DND-41 (cell line): ENCODE measurements around the gene TF.

ENCODE experiments used
- ATAC-seq: fragments of 200-7000 bp; cut with Tn5 transposase; 3 replicates; pipeline ENCODE4 v1.9.1; 2021; ENCODE audit warnings: low read depth; ENCODE audit not compliant: insufficient read depth
- DNase-seq: peaks from one replicate; pipeline ENCODE4 v3.0.0-alpha.2; 2020
- H2AFZ ChIP-seq: 2 replicates; pipeline ENCODE4 v1.6.0; 2012; ENCODE audit warnings: low read depth, low read length
- H3K27ac ChIP-seq: 2 replicates; pipeline ENCODE4 v1.5.1; 2012; ENCODE audit warnings: low read length, inconsistent platforms
- H3K27me3 ChIP-seq: fragments of 200-600 bp; sonication (generic); 2 replicates; pipeline ENCODE4 v1.6.0; 2012; ENCODE audit warnings: low read length, mild to moderate bottlenecking, inconsistent platforms; ENCODE audit not compliant: insufficient read depth, poor library complexity
- H3K36me3 ChIP-seq: 2 replicates; pipeline ENCODE4 v1.5.1; 2012; ENCODE audit warnings: low read length, inconsistent platforms; ENCODE audit not compliant: insufficient read depth
- H3K4me1 ChIP-seq: 2 replicates; pipeline ENCODE4 v1.5.1; 2012; ENCODE audit warnings: mild to moderate bottlenecking, low read length; ENCODE audit not compliant: insufficient read depth
- H3K4me2 ChIP-seq: 2 replicates; pipeline ENCODE4 v1.6.0; 2012; ENCODE audit warnings: mild to moderate bottlenecking, moderate library complexity, low read length, inconsistent platforms; ENCODE audit not compliant: insufficient read depth
- H3K4me3 ChIP-seq, 2 experiments: fragments of 200-600 bp in 1 of 2; shearing (Covaris generic) in 1 of 2; 2 replicates each; pipeline ENCODE4 v1.5.1; 2012 to 2016; ENCODE audit warnings: inconsistent platforms in 2 of 2, low read length in 2 of 2, mild to moderate bottlenecking in 2 of 2, low read depth in 1 of 2, moderate library complexity in 1 of 2
- H3K79me2 ChIP-seq: 2 replicates; pipeline ENCODE4 v1.6.0; 2012; ENCODE audit warnings: low read length, inconsistent platforms; ENCODE audit not compliant: insufficient read depth
- H3K9ac ChIP-seq: 2 replicates; pipeline ENCODE4 v1.6.0; 2012; ENCODE audit warnings: low read depth, mild to moderate bottlenecking, inconsistent platforms, low read length, moderate library complexity
- H3K9me3 ChIP-seq: 2 replicates; pipeline ENCODE4 v1.5.1; 2012; ENCODE audit warnings: low read length, moderate library complexity, mild to moderate bottlenecking, inconsistent platforms; ENCODE audit not compliant: insufficient read depth, severe bottlenecking
- H4K20me1 ChIP-seq: 2 replicates; pipeline ENCODE4 v1.6.0; 2012; ENCODE audit warnings: low read length; ENCODE audit not compliant: insufficient read depth
- CTCF ChIP-seq: IDR thresholded peaks from 2 replicates; pipeline ENCODE4 v1.5.1; 2012; ENCODE audit warnings: borderline replicate concordance, low read length, moderate library complexity, mild to moderate bottlenecking; ENCODE audit not compliant: poor library complexity, severe bottlenecking; ENCODE audit errors: extremely low read depth
- EZH2 ChIP-seq: IDR thresholded peaks from 3 replicates; pipeline ENCODE4 v1.6.1; 2012; ENCODE audit warnings: borderline replicate concordance, low read depth, mild to moderate bottlenecking, moderate library complexity, low read length, inconsistent platforms; ENCODE audit not compliant: severe bottlenecking

The TF gene

GRCh38 chr3:133812872-133813271 lies 66.7 kb downstream of the TF start:
- no peaks in the 10 kb centered on the region for H3K9me3 ChIP-seq
- H3K4me1 ChIP-seq = peaks cover 7% of the 10 kb centered on the region; the same call in 1 of the 2 replicates
- H3K27ac ChIP-seq = no peak overlapping the region
- H4K20me1 ChIP-seq = no peaks in the 10 kb centered on the region
- no peak overlapping the region for H2AFZ ChIP-seq
- H3K36me3 ChIP-seq = peaks cover 91% of the 10 kb centered on the region
- no peak for DNase-seq
- no peak for ATAC-seq
- no peaks in the 10 kb centered on the region for H3K27me3 ChIP-seq
- H3K4me2 ChIP-seq = no peak overlapping the region
- TF ChIP-seq CTCF (no peak), EZH2 (no peak)
- H3K4me3 ChIP-seq = no peak overlapping the region
- H3K9ac ChIP-seq = no peak overlapping the region
- peaks cover 2% of the 10 kb centered on the region; the same call in 1 of the 2 replicates for H3K79me2 ChIP-seq

- no peaks in the 10 kb centered on the region for H3K4me1 ChIP-seq
- no peaks in the 10 kb centered on the region for H3K9me3 ChIP-seq
- no peak overlapping the region for H3K9ac ChIP-seq
- TF ChIP-seq EZH2 (no peak), CTCF (no peak)
- H3K36me3 ChIP-seq = peaks cover 93% of the 10 kb centered on the region
- H3K4me3 ChIP-seq = no peak overlapping the region
- ATAC-seq (no peak), DNase-seq (no peak)
- no peak overlapping the region for H3K27ac ChIP-seq
- H2AFZ ChIP-seq = no peak overlapping the region
- no peaks in the 10 kb centered on the region for H3K27me3 ChIP-seq
- H4K20me1 ChIP-seq = no peaks in the 10 kb centered on the region
- no peak overlapping the region for H3K4me2 ChIP-seq
- H3K79me2 ChIP-seq = no peaks in the 10 kb centered on the region
These were observed 69.2 kb downstream of the TF start for GRCh38 chr3:133815386-133815785.

- DNase-seq (no peak), ATAC-seq (no peak)
- 0 out of 2 replicates have a peak, but pooled peaks cover 5% of the 10 kb centered on the region for H4K20me1 ChIP-seq
- no peak overlapping the region for H3K4me2 ChIP-seq
- H3K27me3 ChIP-seq = no peaks in the 10 kb centered on the region
- H3K4me3 ChIP-seq = no peak overlapping the region
- no peaks in the 10 kb centered on the region for H3K79me2 ChIP-seq
- no peaks in the 10 kb centered on the region for H3K9me3 ChIP-seq
- TF ChIP-seq EZH2 (no peak), CTCF (no peak)
- H3K36me3 ChIP-seq = peaks cover 97% of the 10 kb centered on the region
- H3K4me1 ChIP-seq = no peaks in the 10 kb centered on the region
- H2AFZ ChIP-seq = no peak overlapping the region
- no peak overlapping the region for H3K9ac ChIP-seq
- H3K27ac ChIP-seq = no peak overlapping the region
These were observed 73.9 kb downstream of the TF start for GRCh38 chr3:133820129-133820528.
